Measurements from ENCODE around the gene NFKB1.

DNA sequence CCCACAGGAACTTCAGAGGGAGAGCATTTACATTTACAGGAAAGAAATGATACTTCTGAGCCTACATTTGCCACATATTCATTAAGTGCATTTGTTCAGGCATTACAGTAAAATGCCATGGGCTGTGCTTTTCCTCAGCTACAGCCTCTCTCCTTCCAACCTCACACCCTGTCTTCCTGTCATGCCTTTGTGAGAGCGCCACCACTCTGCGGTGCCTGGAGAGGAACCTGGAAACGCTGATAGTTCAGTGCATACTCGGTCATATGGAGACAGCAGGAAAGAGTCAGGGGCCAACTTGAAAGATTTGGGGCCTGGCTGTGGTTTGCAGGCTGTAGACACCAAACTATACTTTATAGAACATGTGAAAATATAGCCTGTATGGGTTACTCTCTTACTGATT, 40.5 kb downstream of the NFKB1 start:
- TF ChIP-seq, protein P1, sequence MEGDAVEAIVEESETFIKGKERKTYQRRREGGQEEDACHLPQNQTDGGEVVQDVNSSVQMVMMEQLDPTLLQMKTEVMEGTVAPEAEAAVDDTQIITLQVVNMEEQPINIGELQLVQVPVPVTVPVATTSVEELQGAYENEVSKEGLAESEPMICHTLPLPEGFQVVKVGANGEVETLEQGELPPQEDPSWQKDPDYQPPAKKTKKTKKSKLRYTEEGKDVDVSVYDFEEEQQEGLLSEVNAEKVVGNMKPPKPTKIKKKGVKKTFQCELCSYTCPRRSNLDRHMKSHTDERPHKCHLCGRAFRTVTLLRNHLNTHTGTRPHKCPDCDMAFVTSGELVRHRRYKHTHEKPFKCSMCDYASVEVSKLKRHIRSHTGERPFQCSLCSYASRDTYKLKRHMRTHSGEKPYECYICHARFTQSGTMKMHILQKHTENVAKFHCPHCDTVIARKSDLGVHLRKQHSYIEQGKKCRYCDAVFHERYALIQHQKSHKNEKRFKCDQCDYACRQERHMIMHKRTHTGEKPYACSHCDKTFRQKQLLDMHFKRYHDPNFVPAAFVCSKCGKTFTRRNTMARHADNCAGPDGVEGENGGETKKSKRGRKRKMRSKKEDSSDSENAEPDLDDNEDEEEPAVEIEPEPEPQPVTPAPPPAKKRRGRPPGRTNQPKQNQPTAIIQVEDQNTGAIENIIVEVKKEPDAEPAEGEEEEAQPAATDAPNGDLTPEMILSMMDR (IDR thresholded peaks at IDR 0.05) = peak in 1 of 2 donors; percentile 12
- TF ChIP-seq EP300 (IDR thresholded peaks at IDR 0.05) (no peak), POLR2AphosphoS5 (IDR thresholded peaks at IDR 0.05) (no peak)
